ENCODE measurements around the gene CTIF.
A peak's percentile ranks its signal among the peaks of the same experiment; 100 is the strongest.

CTIF gene

DNA sequence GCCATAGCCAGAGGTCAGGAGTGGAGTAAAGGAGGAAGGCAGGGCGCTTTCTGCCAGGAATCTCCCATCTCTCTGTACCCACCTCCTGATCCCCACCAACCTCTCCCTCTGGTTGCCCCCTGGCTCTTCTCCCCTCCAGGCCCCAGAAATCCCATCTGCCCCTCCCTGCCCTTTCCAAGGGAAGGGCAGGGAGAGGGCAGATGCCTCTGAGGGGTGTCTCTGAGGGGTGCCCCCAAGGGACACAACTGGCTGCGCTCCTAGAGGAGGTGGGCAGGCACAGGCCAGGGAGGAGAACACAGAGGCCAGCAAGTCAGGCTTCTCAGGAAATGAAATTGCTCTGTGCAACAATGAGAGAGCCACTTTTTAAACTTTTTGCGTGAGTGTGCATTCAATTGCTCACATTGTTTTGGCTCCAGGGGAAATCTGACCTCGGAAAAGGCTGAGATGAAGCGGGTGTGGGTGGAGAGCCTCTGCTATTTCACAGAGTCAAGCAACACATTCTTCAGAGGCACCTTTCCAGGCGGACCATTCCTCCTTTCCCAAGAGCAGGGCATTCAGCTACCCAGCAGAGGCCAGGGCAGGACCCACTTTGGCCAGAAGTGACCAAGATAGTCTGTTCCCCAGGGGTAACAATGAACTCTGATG, 286.4 kb downstream of the CTIF start:
- DNase-seq: no peak

DNA sequence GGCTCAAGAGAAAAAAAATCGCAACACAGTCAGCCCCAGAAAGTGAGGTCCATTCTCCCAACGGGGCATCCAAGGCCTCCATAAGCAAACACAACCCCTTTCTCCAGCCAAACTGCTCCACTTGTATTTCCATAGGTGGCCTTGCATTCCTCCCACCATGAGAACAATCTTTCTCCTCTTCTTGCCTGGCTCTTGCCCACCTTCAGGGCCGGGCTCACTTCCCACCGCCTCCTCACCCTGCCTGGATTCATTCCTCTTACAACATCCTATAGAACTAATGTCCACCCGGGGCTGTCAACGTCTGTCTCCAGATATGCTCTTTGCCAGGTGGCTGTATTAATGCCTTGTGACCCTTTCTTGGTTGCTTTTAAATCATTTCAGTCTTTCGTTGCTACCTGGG, 287.4 kb downstream of the CTIF start:
- DNase-seq: no peak

DNA sequence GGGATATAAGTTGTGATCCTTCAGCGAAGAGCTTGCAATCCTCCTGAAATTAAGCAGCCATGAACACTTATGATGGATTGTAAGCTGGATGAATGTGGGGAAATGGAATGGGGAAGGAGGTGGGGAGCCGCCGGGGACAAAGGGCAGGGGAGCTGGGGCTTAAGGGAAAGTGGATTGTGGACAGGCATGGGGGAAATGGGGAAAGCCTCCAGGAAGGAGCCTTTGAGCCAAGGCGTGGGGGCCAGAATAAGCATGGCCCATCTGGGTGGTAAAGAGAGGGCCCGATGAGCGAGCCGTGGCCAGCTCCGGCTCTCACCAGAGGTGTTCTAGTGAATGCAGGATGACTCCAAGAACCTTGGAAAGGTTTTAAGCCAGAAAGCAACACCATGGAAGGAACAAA, 288.0 kb downstream of the CTIF start:
- no peak for DNase-seq

DNA sequence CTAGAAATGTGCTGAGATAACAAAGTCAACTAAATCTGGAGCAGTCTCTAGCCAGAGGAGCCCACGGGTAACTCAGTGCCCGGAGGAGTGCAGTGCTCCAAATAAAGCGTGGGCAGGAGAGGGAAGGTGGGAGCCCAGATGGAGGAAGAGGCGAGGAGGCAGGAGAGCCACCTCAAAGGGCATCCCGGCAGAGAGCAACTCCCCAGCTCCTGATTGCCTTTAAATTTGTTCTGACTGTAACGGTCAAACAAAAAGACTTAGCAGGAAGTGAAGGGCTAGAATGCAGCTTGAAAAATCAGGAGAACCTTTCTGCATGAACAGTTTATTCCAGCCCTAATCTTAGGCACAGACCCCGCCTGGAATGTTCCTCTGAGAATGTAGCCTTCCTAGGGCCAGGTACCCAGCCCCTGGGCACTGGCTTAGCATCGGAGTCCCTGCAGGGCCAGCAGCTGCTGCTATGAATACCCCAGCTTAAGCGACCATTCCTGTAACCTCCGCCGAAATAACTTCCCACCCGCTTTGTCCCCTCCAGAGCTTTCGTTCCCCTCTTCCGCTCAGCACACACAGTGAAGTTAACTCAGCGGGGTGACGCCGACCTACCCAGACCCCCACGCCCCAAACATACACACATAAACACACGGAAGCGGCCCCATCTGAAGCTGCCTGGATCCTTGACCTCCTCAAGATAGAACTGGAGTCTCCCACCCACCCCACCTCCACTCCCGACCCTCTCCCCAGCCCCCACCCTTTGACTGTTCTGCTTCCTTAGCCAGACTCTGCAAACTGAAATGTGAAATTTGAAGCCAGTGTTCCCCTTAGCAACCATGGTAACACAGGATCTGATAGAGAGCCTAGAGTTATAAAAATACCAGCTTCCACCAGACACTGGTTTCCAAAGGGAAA, 288.7 kb downstream of the CTIF start:
- no peak for DNase-seq

- DNase-seq: no peak
Observed at GRCh38 chr18:48828194-48828545, 289.3 kb downstream of the CTIF start.

DNA sequence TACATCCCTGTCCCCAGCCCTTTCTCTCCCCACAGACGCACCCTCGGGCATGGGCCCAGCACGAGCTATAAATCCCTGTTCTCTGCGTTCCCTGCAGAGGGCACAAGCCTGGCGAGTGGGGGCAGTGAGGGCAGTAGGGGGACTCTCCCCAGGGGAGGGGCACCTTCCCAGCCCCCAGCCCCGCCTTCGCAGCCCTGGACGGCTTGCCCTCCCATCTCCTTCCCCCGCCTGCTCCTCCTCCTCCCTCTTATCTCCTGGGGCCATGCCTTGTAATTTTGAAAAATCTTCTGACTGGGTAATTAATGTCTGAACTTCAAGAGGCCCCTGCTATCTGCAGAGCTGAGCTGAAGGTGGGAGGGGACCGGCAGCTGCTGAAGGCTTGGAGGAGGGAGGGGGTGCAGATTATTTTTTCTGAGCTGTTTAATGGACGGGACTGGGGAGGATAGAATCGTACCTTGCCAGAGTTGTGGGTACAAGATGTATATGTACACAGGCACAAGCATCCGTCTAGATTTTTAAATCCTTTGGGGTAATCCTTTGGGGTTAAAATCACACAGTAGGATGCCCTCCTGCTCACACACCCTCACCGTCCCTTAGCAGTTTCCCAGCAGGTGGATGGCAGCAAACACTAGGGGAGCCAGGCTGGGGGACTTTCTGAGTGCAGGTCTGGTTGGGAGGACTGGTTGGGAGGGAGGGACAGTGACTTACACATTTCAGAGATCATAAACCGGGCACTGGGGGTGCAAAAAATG, 290.0 kb downstream of the CTIF start:
- DNase-seq: no peak

DNA sequence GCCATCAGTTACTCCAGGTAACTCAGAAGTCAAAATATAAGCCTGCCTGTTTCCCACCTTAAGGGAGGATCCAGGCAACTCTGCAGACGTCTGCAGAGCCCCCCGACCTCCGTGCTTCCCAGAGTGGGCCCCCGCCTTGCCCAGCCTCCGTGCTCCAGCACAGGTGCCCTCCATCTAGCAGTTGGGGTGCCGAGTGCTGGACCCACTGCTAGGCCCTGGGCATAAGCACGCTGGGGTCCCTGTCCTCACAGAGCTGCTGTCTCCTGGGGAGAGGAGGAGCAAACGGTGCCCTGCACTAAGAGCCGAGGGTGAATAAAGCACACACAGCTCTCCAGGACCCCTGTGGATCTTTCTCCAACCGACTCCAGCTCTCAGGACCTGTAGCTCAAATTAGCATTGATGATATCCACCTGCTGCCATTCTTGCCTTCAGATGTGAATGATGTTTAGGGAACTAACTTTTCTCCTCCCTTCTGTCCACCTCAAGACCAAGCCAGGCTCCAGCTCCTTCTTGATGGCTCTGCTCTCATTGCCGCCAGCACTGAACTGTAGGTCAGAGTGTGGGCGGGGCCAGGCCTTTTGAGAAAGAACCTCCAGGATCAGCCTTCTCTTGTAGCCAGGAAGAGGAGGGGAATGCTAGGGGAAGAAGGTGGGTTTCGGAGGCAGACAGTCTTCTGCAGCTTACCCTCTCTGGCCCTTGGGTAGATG, 290.8 kb downstream of the CTIF start:
- DNase-seq: no peak

DNA sequence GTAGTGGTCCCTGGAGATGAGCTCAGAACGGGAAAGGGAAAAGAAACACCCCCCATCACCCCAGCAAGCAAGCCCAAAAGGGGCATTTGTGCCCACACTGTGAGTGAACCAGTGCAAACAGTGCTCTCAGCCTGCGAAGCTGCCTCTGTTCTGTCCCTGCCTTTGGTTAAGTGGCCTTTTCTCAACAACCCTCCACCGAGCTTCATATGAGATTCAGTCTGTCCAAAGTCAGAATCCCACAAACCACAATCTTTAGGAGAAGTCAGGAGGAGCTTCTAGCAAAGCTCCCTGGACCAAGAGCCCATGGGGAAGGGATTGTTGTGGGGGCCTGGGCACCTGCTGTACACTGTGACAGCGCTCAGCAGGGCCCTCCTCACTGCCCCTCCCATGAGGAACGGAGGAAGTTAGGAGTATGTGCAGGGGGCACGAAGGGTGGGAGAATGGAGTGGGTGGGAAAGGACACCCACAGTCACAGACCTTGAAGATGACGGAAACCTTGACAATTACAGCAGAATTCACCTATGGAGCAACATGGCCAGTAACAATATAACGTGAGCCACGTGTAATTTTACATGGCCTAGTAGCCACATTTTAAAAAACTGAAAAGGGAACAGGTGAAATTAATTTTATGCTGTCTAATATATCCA, 292.4 kb downstream of the CTIF start:
- DNase-seq: no peak

DNA sequence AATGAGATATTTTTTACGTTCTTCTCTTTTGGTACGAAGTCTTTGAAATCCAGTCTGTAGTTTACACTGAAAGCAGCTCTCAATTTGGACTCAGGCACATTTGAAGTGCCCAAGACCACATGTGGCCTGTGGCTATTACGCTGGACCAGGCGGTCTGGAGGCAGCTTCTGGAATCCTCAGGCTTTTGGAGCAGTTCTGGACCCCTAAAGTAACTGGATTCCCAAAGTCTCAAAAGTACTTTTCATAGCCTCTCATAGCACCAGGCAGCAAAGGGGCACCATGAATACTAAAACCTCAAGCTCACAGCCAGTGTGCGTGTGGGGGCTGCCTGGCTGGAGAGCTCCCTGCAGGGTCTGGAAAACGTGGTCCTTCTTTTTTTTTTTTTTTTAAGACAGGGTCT, 293.0 kb downstream of the CTIF start:
- DNase-seq: no peak

DNA sequence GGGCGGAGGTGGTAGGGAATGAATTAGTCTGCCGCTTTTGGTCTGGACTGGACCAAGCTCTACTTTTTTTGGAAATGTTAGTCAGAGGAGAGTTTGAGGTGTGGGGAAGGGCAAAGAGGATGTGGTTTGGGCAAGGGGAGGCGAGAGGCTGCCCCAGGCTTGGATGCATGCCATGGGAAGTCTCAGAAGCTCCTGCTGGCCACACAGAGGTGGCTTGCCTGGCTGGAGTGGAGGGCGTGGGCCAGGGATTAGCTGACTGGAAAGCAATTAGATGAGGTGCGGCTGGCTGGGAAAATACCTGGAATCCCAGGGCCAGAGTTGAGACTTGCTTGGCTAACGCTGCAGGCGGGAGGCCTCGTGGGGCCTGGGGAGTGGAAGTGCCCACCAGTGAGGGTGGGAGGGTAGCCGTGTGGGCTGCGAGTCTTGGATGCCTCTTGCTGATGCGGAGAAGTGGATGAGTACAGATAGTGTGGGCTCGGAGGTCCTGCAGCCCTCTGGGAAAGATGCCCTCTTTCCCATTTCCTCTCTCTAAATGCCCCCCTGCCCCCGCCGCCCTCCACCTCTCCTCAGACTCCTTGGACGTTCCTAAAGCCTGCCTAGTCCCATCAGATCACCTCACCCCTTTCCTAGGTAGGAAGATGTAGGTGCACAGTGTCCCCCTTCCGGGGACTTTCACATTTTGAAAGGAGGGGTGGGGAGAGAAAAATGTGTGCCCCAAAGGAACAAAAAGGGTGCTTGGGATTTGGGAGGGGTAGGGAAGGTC, 294.3 kb downstream of the CTIF start:
- DNase-seq: no peak

DNA sequence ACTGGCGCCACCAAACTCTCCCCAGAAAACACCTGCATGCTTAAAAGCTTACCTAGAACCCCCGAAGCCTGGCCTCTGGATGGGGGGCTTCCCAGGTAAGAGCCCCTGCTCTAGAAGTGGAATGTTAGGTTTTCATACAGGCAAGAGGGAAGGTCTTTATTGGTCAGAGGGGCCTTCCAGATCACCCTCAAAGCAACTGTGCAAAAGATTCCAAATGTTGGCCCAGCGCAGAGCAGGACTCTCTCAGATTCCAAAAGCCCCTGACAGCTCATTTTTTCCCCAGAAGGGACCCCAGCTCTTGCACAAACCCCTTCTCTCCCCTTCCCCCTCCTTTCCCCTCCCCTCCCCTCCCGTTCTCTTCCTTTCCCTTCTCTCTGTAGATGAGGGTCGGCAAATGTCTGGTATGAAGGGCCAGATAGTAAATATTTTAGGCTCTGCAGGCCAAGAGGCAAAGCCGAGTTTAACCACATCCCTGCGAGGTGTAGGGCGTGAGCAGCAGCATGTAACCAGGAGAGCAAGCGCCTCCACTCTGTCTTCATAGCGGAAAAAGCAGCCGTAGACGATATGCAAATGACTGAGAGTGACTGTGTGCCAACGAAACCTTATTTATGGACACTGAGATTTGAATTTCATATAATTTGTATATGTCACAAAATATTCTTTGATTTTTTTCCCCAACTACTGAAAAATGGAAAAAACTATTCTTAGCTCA, 295.0 kb downstream of the CTIF start:
- no peak for DNase-seq

GRCh38 chr18:48834413-48835031, 295.7 kb downstream of the CTIF start:
- DNase-seq: peak; percentile 41

GRCh38 chr18:48835119-48835518, 296.3 kb downstream of the CTIF start:
- no peak for DNase-seq

- no peak for DNase-seq
Observed at GRCh38 chr18:48835745-48836170, 296.9 kb downstream of the CTIF start.

GRCh38 chr18:48836231-48836805, 297.5 kb downstream of the CTIF start:
- no peak for DNase-seq

DNA sequence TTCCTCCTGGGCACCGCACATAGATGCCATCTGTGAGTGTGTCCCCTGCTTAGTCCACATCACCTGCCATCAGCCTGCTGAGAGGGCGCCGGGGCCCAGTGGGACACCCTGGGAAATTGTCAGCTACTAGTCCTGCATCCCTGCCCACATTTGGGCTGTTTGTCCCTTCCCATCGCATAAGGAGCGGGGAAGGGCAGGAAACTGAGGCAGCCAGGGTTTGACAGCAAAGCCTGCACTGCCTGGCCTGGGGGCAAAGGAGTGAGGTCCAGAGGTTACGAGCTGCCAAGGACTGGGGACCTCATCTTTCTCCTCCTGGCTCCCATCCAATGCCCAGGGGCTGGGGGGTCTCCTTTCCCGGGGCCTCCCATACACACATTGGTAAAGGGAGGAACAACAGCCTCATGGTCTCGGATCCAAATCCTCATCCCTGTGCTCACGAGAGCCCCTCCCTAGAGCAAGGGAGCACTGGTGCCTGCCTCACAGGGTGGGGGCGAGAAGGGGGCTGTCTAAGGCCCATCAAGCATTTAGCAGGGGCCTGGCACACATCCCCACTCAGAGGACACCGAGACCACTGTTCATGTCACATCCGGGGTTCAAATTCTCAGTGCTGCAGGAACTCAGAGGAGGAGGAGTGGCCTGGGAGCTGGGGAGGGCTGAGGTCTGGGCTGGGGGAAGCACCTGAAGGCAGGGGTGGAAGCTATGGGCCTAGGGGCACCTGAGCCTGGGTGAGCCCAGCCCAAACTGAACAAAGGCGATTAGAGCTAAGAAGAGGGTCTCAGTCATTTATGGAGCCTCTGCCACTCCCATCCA, 298.2 kb downstream of the CTIF start:
- DNase-seq: no peak

DNA sequence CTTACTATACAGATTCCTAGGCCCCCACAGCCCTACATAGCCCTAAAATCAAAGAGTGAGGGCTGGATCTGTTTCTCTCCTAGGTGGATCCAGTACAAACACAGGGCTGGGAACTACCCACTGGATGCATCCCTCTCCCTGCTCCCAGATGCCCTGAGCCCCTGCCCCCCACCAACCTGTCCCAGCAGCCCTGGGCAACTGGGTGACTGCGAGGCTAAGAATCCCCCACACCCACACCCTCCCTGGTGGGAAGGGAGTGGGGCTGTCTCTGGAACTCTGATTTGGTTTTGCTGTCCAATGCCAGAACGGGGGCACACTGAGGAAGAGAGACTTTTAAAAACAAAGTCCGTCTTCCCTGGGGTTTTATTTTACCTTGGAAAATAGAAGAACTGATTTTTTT, 298.8 kb downstream of the CTIF start:
- no peak for DNase-seq

- no peak for DNase-seq
Observed at GRCh38 chr18:48838166-48838775, 299.4 kb downstream of the CTIF start.

Data from activated gamma-delta T cell (primary cell).